ENCODE measurements around the gene ZFAND2A.

GRCh38 chr7:1134951-1135350 is 25.0 kb downstream of the ZFAND2A start:
- TF ChIP-seq POLR2A (IDR thresholded peaks at IDR 0.05) = no peak
- no peak for TF ChIP-seq CTCF (IDR thresholded peaks at IDR 0.05)

Data from heart left ventricle (tissue), 13 donors.